DOHH2 (cell line): ENCODE data around the gene BRCA1.

Experiments
- CTCF ChIP-seq: fragments of 200-600 bp; sonication (generic); IDR thresholded peaks from one replicate; pipeline ENCODE4 v1.5.1; 2014; ENCODE audit warnings: antibody characterized with exemption, mild to moderate bottlenecking, low read depth, low read length; ENCODE audit not compliant: poor library complexity, severe bottlenecking
- EZH2phosphoT487 ChIP-seq: fragments of 200-600 bp; sonication (generic); IDR thresholded peaks from 2 replicates; pipeline ENCODE4 v1.6.1; 2017; ENCODE audit warnings: borderline replicate concordance, mild to moderate bottlenecking, antibody characterized with exemption, low read length, moderate library complexity, mixed read lengths

- no peak for TF ChIP-seq CTCF
- no peak for TF ChIP-seq EZH2phosphoT487
Measured at GRCh38 chr17:43169561-43170139, 44.5 kb upstream of the BRCA1 start.
